GM15510 (cell line): ENCODE data around the gene GLT8D1.

Source experiments
- POLR2A ChIP-seq: IDR thresholded peaks from 3 replicates; pipeline ENCODE4 v1.6.1; 2011; ENCODE audit warnings: borderline replicate concordance; ENCODE audit not compliant: insufficient read length; ENCODE audit errors: extremely low read depth

GLT8D1 gene

DNA sequence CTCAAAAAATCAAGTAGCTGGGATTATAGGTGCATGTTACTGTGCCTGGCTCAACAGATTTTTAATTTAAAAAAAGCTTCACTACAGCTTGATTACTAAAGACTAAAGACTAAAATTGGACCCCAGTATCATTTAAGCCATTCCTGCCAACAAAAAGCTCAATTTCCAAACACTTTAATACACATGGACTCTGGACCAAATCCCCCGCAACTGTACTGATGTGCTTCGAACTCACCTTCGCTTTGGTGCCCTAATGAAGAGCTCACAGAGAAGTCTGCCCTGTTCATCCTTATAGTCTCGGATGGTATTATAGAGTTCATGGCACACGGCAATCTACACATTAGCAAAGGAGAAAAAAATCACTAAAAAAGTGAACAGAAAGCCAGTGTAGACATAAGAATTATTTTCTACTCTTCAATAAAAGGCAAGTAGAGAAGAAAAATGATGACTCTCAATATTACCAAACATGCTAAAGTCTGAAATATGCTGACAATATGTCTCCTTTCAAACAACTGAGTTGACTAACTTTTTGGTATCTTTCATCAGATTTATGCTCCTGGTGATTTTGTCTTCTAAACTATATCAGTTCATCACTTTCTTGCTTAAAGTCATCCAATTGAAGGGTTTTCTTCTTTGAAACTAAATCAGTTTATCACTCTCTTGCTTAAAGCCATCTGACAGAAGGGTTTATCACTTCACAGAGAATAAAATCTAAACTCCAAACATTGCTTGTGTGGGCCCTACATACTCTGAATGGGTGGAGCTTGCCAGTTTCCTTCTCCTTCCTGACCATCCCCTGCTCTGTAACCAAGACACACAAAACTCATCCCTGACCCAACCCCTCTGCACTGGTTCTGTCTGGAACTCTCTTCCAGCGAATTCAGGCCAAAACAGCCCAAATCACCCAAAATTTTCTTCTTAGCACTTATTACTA, 27.1 kb downstream of the GLT8D1 start:
- no peak for TF ChIP-seq POLR2A

DNA sequence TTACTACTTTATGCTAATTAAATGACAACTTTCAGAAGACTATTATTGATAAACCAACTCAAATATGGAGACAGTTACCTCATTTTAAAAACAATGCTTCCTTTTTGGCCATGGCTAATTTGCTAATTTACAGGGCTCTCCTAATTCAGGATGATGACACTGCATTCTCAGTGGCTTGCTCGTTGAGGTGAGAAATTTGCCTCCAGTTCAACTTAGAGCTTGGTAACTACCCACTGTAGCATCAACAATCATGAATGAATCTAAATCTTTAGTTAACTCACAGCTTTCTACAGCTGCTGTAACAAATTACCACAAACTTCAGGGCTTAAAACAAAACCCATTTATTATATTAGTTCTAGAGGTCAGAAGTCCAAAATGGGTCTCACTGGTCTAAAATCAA, 33.9 kb downstream of the GLT8D1 start:
- TF ChIP-seq POLR2A, result no peak

DNA sequence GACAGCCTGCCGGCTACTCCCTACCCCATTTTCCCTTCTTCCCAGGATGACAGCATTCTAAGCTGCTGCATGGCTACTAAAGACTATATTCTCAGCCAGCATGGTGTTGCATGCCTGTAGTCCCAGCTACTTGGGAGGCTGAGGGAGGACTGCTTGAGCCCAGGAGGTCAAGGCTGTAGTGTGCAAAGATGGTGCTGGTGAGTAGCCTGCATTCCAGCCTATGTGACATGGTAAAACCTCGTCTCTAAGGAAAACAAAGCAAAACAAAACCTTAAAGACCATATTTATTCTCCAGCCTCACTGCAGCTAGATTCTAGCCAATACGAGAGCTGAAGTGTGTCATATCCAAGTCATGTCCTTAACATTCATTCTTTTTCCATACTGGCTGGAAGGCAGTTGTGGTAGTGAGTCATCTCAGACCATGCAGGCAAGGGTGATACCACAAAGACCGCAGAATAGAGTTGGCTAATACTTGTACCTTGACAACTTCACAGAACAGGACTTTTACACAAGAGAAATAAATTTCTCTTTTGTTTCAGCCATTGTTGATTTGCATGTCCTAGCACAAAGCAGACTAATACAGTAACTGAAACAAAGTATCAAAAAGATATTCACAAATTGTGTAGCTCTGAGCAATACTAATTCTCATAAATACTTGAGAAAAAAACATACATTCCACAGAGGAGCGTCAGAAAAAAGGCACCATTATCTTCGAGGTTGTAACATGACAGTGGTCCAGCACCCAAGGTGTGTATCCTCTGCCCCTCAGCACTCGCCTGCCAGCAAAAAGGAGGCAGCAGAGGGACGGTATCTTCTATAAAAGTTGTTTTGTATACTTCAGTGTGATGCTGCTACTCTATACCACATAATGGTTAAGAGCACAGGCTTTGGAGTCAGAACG, 34.7 kb downstream of the GLT8D1 start:
- TF ChIP-seq POLR2A, result no peak

DNA sequence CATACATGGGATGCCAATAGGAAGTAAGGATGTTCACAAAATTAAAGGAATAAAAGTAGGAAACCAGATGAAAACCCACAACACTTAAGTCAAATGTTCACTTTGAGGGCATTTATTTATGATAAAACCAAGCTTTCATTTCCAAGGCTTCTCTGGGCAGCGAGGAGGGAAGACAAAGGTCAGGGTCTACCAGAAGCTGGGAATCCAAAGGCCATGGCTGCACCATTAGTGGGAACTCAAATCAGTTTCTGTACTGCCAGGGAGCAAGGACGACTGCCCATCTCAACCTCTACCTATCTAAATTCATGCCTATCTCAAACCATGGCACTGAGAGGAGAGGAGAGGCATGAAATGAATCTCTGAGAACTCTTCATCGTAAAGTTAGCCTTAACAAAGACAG, 42.5 kb downstream of the GLT8D1 start:
- TF ChIP-seq POLR2A, result no peak

DNA sequence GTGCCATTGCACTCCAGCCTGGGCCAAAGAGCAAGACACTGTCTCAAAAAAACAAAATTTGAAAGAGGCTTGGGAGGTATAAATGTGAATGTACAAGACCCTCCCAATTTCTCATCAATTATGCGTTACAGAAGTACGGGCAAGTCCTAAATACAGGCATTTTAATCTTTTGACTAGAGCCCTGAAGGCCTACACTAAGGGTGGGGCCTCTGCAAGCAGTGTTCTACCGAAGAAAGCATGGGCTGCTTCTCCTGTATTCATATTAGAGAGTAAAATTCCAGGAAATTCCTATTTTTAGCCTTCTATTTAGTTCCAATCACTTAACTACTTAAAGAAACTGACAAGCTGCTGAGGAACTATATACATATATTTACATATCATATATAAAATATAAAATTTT, 45.5 kb downstream of the GLT8D1 start:
- no peak for TF ChIP-seq POLR2A

DNA sequence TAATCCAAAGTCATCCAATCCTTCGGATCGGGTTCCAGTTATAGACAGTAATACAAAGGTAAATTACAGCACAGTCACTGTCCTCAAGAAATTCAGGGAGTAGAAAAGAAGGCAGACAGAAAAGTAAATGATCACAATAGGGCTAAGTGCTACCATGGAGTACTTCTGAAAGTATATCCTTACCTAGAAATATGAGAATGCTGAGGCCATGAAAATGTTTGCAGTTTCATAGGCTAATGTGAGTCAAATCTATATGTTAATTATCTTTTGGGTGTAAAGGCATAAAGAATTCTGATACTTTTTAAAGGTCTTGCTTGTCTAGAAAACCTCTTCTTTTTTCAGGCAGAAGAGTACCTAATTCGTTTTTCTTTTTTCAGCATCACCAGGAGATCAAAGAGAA, 49.7 kb downstream of the GLT8D1 start:
- no peak for TF ChIP-seq POLR2A

DNA sequence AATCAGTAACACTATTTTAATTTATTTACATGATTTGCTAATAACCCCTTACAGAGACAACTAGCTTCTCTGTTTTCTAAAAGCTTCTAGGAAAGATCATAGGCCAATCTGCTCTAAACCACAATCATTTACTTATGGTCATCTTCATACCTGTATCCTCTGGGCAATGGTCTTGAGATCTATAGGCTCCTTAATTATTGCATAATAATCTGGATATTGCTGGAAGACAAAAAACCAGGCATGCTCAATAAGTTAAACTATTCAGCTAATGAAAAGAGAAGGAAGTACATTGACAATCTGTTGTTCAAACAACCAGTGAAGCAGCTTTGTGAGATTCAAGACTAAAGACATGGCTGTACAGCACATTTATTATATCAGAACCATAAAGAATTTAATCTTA, 54.0 kb downstream of the GLT8D1 start:
- TF ChIP-seq POLR2A, result no peak

DNA sequence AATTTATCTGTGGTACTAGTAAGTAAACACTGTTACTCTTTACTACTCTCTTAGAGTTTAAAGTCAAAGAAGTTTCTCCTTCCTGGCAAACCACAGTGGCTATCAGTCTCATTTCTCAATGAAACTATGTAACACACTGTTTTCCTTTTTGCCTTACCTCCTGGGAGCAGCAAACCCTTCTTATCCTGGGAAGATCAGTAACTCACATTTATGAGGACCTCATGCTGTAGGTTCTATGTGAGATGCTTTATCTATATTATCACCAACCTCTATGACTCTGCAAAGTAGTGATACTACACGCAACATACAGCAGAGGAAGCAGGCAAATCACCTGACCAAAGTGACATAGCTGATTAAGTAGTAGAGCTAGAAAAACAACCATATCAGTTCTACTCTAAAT, 55.2 kb downstream of the GLT8D1 start:
- TF ChIP-seq POLR2A, result no peak

DNA sequence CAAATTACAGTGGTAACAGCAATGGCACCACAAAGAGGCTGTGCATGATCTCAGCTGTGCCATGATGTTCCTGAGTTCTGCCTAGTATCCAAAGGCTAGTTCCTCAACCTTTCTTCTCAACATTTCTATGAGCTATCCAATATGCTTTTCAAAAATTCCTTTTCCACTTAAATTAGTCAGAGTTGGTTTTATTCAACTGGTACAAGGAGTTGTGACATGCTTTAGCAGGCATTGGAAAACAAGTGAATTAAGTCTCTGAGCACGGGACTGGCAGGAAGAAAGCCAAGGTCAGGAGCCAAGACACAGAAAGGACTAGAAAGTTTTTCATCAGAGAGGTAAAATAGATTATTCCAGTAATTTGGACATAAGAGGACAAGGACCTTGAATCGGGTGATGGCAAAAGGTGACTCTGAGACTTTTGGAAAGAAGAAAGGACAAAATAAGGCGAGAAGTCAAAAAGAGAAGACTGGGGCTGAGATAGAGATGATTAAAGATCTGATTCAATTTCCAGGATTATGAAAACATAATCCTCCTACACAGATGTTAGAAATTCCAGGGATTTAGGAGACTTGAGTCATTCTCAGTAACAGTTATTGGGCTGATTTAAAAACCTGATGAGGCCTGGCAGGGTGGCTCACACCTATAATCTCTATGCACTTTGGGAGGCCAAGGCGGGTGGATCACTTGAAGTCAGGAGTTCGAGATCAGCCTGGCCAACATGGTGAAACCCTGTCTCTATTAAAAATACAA, 56.0 kb downstream of the GLT8D1 start:
- no peak for TF ChIP-seq POLR2A

DNA sequence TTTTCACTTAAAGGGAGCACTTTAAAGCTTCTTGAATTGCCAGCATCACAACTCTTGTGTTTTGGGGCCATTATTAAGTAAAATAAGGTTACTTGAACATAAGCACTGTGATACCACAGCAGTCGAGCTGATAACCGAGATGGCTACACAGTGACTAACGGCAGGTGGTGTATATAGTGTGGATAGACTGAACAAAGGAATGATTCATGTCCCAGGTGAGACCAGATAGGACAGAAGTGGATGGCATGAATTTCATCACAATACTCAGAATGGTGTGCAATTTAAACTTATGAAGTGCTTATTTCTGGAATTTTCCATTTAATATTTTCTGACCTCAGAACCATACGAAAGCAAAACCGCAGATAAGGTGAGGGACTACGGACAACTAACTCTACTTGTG, 60.0 kb downstream of the GLT8D1 start:
- no peak for TF ChIP-seq POLR2A
